ENCODE measurements around the gene KRR1.
"Not testable (repeated sequence)": the region's sequence is repeated elsewhere in the genome, so short reads cannot be mapped to it uniquely, and the experiment has no call there.

KRR1 gene

DNA sequence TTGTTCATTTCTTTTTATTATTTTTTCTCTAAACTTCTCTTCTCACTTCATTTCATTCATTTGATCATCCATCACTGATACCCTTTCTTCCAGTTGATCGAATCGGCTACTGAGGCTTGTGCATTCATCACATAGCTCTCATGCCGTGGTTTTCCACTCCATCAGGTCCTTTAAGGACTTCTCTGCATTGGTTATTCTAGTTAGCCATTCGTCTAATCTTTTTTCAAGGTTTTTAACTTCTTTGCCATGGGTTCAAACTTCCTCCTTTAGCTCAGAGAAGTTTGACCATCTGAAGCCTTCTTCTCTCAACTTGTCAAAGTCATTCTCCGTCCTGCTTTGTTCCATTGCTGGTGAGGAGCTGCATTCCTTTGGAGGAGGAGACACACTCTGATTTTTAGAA, 10.7 kb upstream of the KRR1 start:
- not testable (repeated sequence) for DNase-seq

DNA sequence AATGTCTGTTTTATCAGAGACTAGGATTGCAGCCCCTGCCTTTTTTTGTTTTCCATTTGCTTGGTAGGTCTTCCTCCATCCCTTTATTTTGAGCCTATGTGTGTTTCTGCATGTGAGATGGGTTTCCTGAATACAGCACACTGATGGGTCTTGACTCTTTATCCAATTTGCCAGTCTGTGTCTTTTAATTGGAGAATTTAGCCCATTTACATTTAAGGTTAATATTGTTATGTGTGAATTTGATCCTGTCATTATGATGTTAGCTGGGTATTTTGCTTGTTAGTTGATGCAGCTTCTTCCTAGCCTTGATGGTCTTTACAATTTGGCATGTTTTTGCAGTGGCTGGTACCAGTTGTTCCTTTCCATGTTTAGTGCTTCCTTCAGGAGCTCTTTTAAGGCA, 9.8 kb upstream of the KRR1 start:
- DNase-seq: not testable (repeated sequence)

- no peak for DNase-seq
These were observed 1.8 kb downstream of the KRR1 start for GRCh38 chr12:75509621-75510020.

- DNase-seq: no peak
These were observed 3.2 kb downstream of the KRR1 start for GRCh38 chr12:75508159-75508558.

DNA sequence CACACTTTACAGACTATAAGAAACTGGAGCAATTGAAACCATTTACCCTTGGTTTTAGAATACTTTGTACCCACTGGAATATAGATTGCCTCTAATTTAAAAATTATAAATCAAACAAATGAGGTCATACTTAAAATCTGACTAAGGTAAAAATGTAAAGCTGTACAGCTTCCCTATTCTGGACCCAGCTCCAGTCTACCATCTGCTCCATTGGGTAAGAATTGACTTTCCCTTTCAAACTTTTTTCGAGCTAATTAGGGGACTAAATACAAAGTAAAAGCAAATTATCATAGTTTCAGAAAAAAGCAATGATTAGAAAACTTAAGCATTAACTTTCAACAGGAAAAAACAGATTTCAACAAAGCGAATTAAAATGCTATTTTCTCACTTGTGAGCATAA, 4.3 kb downstream of the KRR1 start:
- DNase-seq: no peak

- DNase-seq: no peak
These were observed 5.6 kb downstream of the KRR1 start for GRCh38 chr12:75505706-75506312.

- DNase-seq: no peak
These were observed 7.5 kb downstream of the KRR1 start for GRCh38 chr12:75503866-75504265.

DNA sequence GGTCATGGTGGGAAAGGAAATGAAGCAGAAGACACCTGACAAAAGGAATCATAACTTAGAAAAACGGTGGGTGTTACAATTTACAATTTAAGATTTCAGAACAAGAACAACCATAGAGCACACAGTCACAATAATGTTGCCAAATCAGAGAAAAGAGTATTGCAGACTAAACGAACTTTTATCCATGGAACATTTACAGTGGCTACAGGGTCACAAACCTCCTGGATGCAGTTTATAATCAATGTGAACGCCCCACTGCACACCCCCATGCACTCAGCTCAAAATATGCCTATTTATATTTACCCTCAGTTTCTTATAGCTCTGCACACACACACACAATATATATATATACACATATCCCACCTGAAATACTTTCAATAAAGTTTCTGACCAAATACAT, 8.0 kb downstream of the KRR1 start:
- DNase-seq: no peak

DNA sequence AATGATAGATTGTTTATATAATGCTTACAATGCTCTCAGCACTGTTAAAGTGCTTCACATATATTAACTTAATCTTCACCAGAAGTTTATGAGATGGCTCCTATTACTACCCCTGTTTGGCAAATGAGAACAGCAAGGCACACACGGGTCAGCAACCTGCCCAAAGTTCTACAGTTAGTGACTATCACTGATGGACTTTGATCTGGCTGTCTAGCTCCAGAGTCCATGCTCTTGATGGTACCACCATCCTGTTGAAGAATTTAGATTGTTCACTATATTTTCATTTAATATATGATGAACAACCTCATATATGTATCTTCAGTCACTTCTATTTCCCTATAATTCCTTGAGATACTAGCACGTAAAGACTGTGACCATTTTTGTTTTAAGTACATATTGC, 20.2 kb downstream of the KRR1 start:
- DNase-seq: no peak

GRCh38 chr12:75489613-75490210, 21.7 kb downstream of the KRR1 start:
- DNase-seq: no peak

- DNase-seq: no peak
These were observed 22.2 kb downstream of the KRR1 start for GRCh38 chr12:75489187-75489586.

- no peak for DNase-seq
These were observed 22.9 kb downstream of the KRR1 start for GRCh38 chr12:75488553-75488952.

GRCh38 chr12:75487308-75487707, 24.1 kb downstream of the KRR1 start:
- DNase-seq: no peak

DNA sequence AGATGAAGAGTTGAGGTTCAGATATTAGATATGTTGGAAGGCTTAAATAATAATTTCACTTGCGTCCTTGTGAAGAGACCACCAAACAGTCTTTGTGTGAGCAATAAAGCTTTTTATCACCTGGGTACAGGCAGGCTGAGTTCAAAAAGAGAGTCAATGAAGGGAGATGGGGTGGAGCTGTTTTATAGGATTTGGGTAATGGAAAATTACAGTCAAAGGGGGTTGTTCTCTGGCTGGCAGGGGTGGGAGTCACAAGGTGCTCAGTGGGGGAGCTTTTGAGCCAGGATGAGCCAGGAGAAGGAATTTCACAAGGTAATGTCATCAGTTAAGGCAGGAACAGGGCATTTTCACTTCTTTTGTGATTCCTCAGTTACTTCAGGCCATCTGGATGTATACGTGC, 27.0 kb downstream of the KRR1 start:
- not testable (repeated sequence) for DNase-seq

DNA sequence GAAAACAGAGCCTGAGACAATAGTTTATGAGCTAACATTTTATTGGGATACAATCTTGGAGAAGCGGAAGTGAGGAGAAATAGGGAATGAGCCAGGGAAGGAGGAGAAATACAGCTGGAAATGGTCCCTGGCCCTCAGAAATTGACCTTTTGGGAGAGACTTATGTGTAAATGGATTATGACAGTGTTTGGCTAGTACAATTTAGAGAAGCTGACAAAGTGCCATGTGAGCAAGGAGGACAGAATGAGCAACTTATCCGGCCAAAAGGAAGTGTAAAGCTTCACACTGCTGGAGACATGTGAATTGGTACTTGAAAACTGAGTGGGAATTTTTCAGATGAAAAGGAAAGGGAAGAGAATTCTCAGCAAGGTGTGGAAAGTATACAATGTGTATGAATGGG, 28.0 kb downstream of the KRR1 start:
- DNase-seq: no peak

GRCh38 chr12:75482646-75483045, 28.8 kb downstream of the KRR1 start:
- DNase-seq: no peak

GRCh38 chr12:75481774-75482173, 29.6 kb downstream of the KRR1 start:
- no peak for DNase-seq

DNA sequence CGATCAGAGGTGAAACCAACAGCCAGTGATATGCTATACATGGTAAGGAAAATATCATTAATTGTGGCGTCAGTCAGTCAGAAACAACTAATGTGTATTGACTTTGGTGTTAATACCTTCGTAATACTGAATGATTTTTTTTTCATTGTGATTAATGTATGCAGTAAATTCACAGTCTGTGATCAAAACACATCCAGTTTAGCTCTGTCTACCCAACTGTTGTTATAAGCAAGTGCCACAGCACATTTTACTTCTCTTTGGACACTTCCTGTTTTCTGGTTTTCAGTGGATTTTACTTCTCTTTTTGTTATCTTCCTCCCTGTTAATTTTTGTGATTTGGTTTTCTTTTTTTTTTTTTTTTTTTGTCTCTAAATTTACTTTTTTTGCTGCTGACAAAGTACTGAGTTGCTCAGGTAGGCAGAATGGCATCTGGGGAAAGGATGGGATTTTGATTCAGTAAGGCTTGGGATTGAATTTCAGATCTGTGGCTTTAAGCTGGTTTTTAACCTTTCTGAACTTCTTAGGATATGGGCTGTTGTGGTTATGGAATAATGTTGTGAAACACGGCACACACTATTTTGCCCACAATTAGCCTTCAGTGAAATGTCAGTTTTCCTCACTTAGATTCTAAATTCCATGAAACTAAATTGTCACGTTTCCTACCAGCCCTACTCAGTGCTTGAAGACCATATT, 30.2 kb downstream of the KRR1 start:
- no peak for DNase-seq

GRCh38 chr12:75480469-75480949, 30.9 kb downstream of the KRR1 start, which contains the start of gene GLIPR1:
GLIPR1 (plus strand) TSS chr12:75480755; CDS start chr12:75480881, 126 bp downstream.
- DNase-seq: peak; percentile 11

GRCh38 chr12:75479963-75480461, 31.4 kb downstream of the KRR1 start:
- no peak for DNase-seq

GRCh38 chr12:75478116-75478794, 33.2 kb downstream of the KRR1 start:
- no peak for DNase-seq

DNA sequence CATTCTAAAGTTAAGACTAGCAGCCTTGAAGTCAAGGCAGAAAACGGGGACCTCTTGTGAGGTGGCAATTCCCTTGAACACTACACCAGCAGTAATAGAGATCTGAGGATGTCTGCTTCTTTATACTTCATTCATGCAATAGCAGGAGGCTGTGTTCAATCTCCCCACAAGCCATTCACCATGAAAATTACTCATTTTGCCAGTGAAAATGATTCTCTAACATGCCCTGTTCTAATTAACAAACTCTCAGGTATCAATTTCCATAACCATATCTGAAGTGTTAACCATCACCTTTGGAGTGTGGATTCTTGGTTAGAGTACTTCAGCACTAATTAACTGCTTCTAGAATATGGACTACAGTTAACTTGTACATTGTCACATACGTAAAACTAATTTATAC, 34.3 kb downstream of the KRR1 start:
- DNase-seq: no peak

GRCh38 chr12:75476071-75476470, 35.3 kb downstream of the KRR1 start:
- DNase-seq: no peak
